GM19463 (cell line): ENCODE data around the gene LAMTOR2.
A peak's percentile ranks its signal among the peaks of the same experiment; 100 is the strongest.

Experiments used
- ATAC-seq: cut with Tn5 transposase; IDR thresholded peaks from one replicate; pipeline ENCODE4 v1.9.1; 2021; ENCODE audit warnings: mild to moderate bottlenecking, moderate library complexity; ENCODE audit not compliant: unreplicated experiment

LAMTOR2 gene

DNA sequence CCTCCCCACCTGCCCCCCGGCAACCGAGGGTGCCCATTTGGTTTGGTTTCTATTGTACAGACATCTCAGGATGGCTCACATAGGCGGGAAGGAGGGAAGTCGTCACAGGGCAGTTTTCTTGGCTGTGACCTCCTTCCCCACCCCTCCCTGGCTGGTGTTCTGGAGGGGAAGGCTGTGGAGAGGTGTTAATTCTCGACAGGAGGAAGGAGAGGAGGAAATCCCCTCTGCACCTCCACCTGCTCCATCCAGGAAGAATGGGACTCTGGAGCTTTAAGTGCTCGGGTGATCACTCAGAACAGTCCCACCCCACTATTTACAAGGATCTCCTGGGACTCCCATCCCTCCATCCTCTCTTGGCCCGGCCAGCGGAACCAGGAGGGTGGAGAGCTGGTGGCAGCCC, 20.1 kb downstream of the LAMTOR2 start:
- ATAC-seq: no peak

DNA sequence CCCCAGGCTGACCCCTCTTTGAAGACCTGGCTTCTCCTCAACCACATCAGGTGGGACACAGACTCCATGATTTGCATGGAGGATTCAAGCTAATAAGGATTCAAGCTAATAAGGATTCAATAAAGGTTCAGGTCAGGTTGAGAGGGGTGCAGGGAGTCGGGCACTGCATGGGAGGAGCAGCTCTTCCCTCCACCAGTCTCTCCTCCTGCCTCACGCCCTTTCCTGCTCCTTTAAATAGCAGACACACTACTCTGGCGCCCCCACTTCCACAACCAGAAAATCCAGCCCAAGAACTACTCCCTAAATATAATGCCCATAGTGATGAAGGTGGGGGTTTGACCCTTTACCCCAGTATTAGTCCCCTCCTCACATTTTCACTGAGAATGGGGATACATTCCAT, 20.6 kb downstream of the LAMTOR2 start:
- no peak for ATAC-seq

DNA sequence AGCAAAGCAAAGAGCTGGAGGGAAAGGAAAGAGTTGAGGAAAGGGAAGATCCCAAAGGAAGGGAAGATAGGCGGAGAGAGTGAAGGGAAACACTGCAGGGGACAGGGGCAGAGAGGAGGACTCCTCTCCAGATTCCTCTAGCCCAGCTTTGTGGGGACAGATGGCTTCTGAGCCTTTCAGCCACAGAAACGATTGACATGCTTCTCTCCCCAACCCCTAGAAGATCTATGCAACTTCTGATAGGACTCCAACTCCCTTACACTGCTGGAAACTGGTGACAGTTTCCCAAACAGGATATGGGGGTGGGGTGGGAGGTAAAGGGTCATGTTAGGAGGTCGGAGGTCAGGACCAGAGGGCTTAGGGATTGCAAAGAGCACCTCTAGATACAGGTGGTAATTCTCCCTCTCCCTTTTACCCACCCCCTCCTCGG, 21.2 kb downstream of the LAMTOR2 start:
- ATAC-seq: no peak

DNA sequence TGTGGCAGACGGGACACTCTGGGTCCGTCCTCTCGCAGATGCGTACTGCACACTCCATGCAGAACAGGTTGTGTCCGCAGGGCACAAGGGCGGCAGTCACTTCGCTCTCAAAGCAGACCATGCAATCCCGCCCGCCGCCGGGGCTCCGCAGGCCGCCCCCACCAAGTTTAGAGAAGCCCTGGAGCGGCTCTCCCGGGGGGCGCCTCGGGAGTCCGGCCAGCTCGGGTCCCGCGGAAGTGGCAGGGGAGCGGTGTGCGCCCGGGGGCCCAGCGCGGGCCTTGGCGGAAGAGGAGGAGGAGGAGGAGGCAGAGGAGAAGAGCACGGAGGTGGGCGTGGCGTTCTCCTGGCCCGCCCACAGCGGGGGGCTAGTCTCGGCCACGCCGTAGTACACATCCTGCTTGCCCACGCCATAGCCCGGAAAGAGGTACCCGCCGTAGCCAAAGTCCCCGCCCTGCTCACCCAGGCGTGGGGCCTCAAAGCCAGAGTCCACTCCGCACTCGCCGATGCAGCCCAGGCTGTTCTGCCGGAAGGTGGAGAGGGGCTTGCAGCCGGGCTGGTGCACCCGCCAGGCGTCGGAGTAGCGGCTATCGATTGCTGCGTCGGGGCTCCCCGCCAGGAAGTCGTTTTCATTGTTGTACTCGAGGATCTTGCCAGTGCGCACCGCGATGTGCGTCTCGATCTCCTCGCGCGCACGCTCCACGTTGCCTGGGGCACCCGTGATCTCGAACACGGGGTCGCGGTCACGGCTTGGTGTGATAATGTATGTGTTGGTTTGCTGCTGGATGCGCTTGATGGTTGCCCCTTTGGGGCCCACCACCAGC, 22.2 kb downstream of the LAMTOR2 start:
- ATAC-seq: peak; percentile 73

DNA sequence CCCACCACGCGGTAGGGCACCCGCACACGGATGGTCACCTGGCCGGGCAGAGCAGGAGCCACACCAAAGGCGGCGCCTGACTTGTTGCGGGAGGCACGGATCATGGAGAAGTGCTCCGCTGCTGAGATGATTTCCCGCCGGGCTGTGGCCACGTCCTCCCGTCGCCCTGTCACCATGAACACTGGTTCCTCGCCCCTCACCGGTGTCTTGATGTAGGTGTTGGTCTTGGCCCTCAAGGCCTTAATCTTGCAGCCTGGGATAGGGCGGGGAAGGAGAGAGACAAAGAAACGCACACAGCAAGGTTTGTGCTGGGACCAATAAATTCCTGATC, 22.8 kb downstream of the LAMTOR2 start:
- ATAC-seq: no peak

DNA sequence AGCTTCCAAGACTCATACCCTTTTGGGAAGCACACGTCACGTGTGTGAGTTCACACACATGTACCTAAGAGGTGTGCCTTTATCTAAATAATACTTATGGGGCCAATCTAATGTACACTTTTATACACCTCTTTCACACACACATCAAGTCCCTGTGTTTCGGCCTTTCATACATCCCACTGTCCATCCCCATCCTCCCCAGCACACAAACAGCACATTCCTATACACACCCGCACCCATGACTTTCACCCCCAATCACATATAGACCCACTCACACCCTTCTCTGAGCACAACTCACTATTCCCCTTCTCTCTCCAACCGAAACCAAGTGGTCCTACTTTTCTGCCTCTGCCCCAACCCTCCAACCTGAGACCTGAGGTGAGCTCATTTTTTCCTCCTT, 24.1 kb downstream of the LAMTOR2 start:
- ATAC-seq: no peak

DNA sequence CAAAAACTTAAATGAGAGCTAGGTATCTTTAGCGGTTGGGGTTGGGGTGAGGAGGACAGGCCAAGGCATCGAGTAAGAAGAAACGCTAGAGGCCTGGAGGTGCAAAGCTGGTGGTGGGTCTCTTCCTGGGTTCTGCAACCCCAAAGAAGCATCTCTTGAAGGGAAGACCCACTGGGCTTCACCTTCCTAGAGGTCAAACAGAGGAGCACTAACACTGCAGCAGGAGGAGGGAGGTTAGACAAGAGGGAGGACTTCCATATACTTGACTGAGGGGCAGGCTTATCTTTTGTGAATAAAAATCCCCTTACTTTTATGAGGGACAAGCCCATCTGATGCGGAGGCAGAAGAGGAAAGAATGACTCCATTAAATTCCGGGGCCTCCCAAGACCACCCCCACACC, 25.2 kb downstream of the LAMTOR2 start:
- ATAC-seq: no peak

DNA sequence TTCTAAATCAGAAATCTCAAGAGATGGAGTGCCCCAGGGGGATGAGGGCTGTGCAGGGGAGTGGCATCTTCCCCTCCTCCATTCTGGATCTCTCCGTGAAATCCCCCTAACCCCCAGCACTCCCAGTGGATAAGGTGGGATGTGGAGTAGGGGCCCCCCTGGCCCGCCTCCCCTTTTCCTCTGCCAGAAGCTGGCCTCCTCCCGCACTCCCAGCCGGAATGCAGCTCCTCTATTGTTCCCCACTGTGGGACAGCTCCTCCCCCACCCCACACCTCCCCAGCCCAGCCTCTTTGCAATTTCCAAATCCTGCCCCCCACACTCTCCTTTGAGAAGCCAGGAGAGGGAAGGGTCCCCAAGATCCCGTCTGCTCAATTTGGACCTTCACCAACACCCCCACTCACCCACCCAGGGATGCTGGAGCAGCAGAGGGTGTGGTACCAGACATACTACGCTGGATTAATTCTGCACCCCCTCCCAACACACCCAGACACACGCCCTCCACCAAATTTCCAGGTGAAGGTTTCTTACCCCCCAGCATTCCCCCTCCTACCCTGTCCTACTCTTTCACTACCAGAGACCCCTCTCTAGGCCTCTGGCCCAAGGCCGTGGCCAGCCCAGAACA, 25.8 kb downstream of the LAMTOR2 start:
- ATAC-seq: no peak

DNA sequence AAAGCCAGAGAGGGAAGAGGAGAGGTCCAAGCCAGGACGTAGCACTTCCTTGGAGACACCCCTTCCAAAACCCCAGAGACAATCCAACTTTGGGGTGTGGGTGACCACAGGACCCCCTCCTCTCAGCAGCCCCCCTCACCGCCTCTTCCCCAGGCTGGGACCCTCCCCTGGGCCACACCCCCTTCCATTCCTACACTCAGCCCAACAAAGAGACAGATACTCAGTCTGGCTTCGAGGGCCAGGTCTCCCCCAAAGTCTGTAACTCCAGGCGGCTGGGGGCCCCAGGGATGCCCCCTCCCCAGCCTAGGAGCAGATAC, 26.2 kb downstream of the LAMTOR2 start:
- no peak for ATAC-seq

DNA sequence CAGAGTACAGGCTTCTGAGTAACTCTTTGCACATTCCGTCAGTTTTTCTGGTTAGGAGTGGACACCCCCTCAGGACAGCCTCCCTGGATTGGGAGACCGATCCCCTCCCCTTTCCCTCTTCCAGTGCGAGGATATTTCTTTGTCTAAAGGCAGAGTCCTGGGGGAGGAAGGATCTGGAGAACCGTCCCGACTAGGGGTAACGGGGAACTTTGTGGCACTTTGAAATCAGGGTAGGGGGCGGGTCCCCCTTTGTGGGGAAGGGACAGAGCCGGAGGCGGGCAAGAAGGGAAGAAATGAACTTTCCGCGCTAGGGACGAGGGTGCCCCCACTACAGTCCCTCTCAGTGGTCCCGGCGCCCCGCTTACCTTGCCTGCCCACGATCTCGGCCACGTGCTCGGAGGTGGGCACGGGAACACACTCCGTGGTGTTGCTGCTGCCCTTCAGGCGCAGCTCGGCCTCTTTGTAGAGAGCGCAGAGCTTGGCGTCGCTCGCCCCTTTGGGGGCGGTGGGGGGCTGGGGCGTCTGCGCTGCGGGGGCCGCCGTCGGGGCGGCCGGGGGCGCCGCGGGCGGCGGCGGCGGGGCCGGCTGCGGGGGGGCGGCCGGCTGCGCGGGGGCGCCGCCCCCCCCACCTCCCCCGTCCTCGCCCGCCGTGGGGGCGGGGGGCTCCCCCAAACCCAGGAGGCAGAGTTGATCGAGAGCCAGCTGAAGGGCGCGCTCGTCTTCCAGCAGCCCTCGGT, 26.8 kb downstream of the LAMTOR2 start:
- ATAC-seq: no peak

DNA sequence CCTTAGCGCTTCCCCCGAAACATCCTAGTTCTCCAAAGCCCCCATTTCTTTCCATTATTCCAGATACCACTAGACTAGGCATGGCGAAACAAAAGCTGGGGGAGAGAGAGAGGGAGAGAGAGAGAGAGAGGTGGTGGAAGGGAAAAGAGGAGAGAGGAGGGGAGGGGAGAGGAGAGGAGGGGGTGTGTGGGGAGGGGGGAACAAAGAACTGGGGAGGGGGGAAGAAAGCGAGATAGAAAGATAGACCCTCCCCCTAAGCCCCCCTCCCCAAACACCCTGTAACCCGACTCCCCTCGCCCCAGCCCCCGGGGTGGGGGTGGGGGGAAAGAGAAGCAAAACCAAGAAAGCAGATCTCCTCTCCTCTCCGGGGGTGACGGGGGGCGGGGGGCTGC, 27.3 kb downstream of the LAMTOR2 start:
- no peak for ATAC-seq

DNA sequence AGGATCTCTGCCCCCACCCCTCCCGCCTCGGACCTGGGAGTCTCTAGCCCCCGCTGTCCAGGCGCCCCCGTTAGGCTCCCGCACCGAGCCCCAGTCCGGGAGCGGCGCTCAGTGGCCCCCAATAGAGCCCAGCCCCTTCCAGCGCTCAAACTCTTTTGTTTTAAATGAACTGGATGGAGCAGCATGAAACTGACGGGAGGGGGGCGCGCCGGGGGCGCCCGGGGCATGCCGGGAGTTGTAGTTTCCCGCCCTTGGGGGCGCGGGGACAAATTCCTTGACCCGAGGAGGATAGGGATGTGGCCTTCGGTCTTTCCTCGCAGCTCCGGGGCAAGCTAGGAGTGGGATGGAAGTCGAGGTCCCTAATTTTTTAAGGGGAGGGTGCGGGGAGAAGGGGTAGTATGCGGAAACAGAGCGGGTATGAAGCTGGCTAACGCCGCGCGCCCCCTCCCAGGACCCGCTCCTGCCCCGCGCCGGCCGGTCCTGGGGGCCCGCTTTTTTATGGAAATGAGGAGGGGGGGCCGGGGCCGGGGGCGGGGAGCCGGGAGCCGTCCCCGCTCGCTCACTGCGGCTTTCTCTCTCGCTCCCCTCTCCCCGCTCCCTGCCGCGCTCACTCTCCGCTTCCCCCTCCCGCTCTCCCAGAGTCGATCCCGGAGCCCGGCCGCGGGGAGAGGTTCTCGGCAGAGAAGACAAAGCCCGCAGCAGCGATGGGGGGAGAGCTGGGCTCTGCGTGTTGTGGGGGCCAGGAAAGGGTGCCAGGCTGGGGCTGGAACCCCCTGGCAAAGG, 27.9 kb downstream of the LAMTOR2 start, which contains the start of gene MEX3A:
Gene MEX3A, minus strand, starts transcription at position 157 of the 783 bp plus-strand sequence. CDS start 467 bp downstream, outside the sequence.
- ATAC-seq: no peak

DNA sequence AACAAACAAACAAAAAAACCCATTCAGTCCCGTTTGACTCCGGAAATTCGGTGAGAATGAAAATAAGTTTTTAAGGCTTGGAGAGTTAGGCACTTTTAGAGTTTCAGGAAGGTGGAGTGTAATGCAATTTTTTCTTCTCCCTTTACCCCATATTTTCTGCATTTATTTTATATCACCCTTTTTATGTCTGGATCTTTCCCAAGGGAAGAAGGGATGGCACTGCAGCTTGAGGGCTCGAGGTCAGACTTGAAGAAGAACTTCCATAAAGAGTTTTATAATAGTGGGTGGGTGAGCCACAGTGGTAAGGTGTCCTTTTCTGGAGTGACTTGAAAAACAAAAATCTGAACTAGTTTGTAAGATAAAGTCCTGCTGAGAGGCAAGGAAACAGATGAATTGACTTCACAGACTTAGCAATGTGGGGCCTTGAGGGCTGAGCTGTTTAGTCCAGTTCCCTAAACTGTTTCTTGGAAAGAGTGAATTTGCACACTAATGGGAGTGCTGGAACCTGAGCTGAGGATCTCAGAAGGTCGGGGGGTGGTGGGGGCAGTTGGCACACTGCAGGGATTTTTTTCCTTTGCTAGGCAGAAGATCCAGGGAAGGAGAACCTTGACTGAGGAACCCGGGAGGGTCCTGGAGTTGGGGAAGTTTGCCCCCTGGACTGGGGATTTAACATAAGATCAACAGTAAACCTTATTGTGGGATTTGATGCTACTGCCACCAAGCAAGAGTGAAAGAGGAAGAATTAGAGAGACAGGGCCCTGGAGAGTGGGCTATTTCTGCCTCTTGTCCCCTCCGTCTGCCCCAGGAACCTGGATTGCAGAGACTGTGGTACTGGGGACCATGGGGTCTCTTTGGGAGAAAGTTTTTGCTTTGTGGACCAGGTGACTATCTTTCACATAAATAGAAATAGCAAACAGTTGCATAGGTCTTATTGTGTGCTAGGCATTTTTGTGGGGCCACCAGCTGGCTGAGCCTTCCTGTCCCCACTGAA, 29.5 kb downstream of the LAMTOR2 start:
- no peak for ATAC-seq

DNA sequence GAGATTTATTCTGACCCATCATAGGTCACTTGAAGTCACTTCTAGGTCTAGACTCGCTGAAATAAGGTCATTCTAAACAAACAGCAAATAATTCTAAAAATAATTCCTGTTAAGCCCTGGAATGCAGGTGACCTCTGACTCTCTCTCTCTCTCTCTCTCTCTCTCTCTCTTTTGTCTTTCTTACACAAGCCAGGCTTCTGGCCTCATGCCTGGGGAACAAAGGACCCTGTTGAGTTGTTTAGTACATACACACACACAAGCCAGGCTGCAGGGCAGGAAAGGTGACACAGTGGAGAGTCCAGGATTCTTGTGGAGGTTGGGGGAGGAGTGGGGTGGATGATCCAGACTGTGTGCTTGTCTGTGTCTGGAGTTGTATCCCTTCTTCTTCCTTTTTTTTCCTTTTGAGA, 31.7 kb downstream of the LAMTOR2 start:
- ATAC-seq: no peak

DNA sequence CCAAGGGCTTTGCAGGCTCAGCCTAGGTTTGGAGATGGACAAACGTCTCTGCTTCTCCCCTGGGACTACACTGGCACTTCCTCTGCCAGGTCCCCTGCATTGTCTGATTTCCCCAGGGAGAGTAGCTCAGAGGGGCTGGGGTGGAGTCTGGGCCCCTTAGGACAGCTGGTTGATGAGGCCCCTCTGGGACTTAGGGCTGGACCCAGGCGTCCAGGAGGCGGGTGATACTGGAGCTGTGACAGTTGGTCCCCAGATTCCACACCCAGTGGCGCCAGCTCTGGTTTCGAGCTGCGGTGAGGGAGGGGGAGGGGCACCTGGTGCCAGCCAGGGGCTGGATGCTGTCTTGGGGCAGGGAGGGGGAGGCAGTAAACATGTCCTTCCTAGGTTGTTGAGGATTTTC, 35.1 kb downstream of the LAMTOR2 start:
- no peak for ATAC-seq

DNA sequence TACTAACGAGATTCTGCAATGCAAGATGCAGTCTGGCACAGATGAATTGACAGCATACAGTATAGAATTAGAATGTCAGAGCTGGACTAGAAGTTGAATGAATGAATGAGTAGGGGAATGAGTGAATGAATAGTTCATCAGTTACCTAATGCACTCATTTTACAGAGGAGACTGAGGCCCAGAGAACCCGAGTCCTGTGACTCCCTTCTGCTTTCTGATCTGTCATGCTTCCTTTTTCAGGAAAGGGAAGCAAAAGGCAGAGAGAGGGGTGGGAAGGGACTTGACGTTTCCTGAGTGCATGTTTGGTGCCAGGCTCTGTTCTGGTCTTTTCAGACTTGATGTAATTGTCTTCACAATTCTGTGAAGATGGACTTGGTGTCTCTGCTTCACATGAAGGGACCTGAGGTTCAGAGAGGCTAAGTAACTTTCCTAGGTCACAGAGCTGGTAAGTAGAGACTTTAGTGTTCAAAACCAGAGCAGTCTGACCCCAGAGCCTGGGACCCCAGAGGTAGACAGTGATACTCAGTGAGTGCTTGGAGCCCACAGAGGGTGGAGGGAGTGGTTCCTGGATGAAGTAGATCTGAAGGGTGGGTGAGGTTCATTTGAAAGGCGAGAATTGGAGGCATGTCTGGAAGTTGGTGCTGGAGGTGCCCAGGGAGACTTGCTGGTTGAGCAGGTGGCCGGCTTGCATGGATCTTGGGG, 35.7 kb downstream of the LAMTOR2 start:
- ATAC-seq: no peak

DNA sequence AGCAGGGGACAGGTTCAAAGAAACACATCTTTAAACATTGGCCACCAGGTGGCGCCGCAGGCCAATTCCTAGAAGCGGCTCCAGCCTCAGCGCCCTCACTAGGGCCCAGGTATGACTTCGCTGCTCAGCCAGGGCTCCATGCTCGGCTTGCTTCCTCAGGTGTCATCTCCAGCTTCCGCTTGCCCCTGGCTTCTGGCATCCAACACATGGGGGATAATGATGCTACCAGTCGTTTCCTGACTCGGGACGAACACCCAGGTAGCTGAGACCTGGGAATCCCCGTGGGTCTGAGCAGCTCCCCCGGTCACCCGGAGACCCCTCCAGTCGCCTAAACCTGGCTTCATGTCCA, 36.2 kb downstream of the LAMTOR2 start:
- ATAC-seq: no peak

DNA sequence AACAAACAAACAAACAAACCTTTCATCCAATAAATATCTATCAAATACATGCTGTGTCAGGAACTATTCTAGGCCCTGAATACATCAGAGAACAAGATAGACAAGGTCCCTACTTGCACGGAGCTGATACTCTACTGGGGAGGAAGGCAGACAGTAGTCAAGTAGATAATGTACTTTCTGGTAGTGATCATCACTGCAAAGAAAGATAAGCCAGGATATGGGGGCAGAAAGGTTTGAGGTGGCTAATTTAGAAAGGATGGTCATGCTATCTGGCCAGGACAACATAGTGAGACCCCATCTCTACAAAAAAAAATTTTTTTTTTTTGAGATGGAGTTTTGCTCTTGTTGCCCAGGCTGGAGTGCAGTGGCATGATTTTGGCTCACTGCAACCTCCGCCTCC, 37.0 kb downstream of the LAMTOR2 start:
- ATAC-seq: no peak

DNA sequence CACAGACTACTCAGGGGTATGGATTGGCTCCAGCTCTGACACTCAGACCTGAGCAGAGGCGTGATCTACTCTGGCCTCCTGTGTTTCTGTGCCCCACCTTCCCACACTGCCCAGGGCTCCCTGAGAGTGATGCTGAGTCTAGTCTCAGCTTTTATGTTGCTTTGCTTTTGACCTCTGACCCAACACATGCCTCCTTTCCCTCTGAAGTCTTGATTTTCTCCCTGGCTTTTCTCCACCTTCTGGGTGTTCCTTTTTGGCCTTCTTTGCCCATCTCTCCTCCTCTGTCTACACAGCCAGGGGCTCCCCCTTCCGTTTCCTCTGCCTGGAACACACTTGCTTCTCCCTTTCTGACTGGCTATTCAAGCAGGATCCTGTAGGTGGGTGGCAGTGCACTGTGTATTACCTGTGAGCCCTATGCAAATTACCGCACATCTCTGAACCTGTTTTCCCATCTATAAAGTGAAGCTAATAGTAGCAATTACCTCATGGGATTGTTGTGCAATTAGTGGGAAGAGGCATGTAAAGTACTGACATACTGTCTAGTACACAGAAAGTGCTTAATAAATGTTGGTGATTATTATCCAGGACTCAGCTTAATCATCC, 41.4 kb downstream of the LAMTOR2 start:
- ATAC-seq: no peak
